ENCODE measurements around the gene PPP1R15B.
A peak's percentile ranks its signal among the peaks of the same experiment; 100 is the strongest.
"Not testable (repeated sequence)": the region's sequence is repeated elsewhere in the genome, so short reads cannot be mapped to it uniquely, and the experiment has no call there.

Gene PPP1R15B

GRCh38 chr1:204443260-204443619 is 31.6 kb upstream of the PPP1R15B start:
- DNase-seq, result no peak

GRCh38 chr1:204442376-204443259 is 31.0 kb upstream of the PPP1R15B start:
- DNase-seq, result no peak

- DNase-seq, result no peak
These were observed 29.9 kb upstream of the PPP1R15B start for GRCh38 chr1:204441558-204441957.

- no peak for DNase-seq
These were observed 28.2 kb upstream of the PPP1R15B start for GRCh38 chr1:204439621-204440375.

GRCh38 chr1:204438628-204439027 is 27.0 kb upstream of the PPP1R15B start:
- no peak for DNase-seq

- DNase-seq, result no peak
These were observed 26.4 kb upstream of the PPP1R15B start for GRCh38 chr1:204437796-204438570.

GRCh38 chr1:204435872-204436271 is 24.3 kb upstream of the PPP1R15B start:
- no peak for DNase-seq

- no peak for DNase-seq
These were observed 23.8 kb upstream of the PPP1R15B start for GRCh38 chr1:204435381-204435831.

GRCh38 chr1:204434116-204434755 is 22.6 kb upstream of the PPP1R15B start:
- no peak for DNase-seq

GRCh38 chr1:204432708-204433107 is 21.1 kb upstream of the PPP1R15B start:
- DNase-seq, result no peak

- peak; percentile 37 for DNase-seq
These were observed 19.9 kb upstream of the PPP1R15B start for GRCh38 chr1:204431310-204432184.

GRCh38 chr1:204429746-204430145 is 18.1 kb upstream of the PPP1R15B start:
- no peak for DNase-seq

- DNase-seq, result no peak
These were observed 15.5 kb upstream of the PPP1R15B start for GRCh38 chr1:204426971-204427701.

- no peak for DNase-seq
These were observed 14.9 kb upstream of the PPP1R15B start for GRCh38 chr1:204426474-204426873.

- DNase-seq, result no peak
These were observed 14.4 kb upstream of the PPP1R15B start for GRCh38 chr1:204426035-204426436.

GRCh38 chr1:204424621-204425020 is 13.0 kb upstream of the PPP1R15B start:
- no peak for DNase-seq

- DNase-seq, result not testable (repeated sequence)
These were observed 10.6 kb upstream of the PPP1R15B start for GRCh38 chr1:204422061-204422705.

- no peak for DNase-seq
These were observed 9.8 kb upstream of the PPP1R15B start for GRCh38 chr1:204421441-204421840.

GRCh38 chr1:204420039-204421004 is 8.7 kb upstream of the PPP1R15B start:
- no peak for DNase-seq

All from GDM1 (cell line).